ENCODE measurements around the gene TCEAL9. TPM values are rescaled to one million over a fixed set of nuclear protein-coding genes. Genes with fewer than 3 reads are reported as not detected.

The TCEAL9 gene
- total and polyA plus RNA-seq, 2 donors from 2014 or later, result 40.8 to 141 TPM

DNA sequence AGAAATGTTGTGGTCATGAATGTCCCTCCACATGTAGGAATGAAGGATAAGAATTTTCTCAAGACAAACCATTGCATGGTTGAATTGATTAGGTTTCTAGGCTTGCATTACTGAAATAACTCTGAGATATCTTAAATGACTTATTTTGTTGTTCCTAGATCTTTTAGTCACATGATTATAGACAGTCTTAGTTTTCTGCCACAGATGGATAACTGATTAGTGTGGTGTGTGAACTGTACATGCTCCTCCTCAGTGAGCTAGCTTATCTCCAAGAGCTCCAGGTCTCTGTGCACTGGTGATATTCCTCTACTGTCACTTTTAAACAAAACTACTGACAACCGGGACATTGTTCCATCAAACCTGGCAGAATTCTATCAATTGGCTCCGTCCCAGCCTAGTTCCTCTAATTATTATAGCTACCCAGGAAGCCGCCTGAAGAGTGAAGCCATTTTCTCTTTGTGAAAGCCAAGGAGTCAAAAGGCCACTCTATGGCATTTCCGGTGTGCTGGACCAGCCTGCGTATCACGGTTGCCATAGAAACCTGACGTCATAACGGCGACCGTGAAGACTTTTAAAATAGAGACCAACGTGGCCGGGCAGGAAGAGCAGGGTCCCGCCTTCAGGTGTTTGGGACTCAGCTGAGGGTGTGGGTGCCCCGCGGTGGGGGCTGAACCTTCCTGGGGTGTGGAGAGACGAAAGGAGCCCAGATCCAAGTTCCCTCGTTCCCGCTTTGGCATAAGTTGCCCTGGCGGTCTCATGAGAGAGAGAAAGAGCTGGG, 48.1 kb downstream of the TCEAL9 start:
- no peak for FAIRE-seq

DNA sequence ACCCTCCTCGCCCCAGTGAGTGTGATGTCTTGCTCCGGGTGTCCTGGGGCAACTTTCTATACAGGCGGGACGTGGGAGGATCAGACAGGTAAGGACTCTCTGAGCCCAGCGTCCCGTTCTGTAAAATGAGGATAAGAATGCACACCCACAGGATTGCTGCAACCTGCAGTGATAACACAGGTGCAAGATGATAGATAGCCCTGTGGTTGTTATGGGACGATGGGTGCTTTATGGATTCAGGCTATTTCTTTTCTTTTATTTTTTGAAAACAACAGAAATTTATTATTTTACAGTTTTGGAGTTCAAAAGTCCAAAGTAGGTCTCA, 48.7 kb downstream of the TCEAL9 start:
- Histone ChIP-seq H3K27me3 (ENCODE audit: control insufficient read depth, insufficient read depth, low read length) (no peaks in the 10 kb centered on the region), H3K4me3 (ENCODE audit: low read length in 3 of 3) (peak overlapping the region; percentile 65 to 71 (median 67)), H3K9ac (ENCODE audit: low read length in 3 of 3) (peak overlapping the region; percentile 43 to 65 (median 46)), H3K9me3 (ENCODE audit: control insufficient read depth in 2 of 3, insufficient read depth in 1 of 3, low read length in 3 of 3) (no peaks in the 10 kb centered on the region), H3K4me1 (ENCODE audit: control insufficient read depth in 2 of 3, insufficient read depth in 2 of 3, low read depth in 1 of 3, low read length in 3 of 3) (peaks cover 0 to 2% (median 0%) of the 10 kb centered on the region in 3 donors), H3K36me3 (ENCODE audit: control insufficient read depth in 2 of 3, insufficient read depth in 3 of 3, low read length in 3 of 3) (no peaks in the 10 kb centered on the region), H3K27ac (ENCODE audit: low read depth in 2 of 2, low read length in 2 of 2) (peak overlapping the region; percentile 51 to 53)
- DNase-seq (no peak), FAIRE-seq (no peak)
- TF ChIP-seq, protein P1, sequence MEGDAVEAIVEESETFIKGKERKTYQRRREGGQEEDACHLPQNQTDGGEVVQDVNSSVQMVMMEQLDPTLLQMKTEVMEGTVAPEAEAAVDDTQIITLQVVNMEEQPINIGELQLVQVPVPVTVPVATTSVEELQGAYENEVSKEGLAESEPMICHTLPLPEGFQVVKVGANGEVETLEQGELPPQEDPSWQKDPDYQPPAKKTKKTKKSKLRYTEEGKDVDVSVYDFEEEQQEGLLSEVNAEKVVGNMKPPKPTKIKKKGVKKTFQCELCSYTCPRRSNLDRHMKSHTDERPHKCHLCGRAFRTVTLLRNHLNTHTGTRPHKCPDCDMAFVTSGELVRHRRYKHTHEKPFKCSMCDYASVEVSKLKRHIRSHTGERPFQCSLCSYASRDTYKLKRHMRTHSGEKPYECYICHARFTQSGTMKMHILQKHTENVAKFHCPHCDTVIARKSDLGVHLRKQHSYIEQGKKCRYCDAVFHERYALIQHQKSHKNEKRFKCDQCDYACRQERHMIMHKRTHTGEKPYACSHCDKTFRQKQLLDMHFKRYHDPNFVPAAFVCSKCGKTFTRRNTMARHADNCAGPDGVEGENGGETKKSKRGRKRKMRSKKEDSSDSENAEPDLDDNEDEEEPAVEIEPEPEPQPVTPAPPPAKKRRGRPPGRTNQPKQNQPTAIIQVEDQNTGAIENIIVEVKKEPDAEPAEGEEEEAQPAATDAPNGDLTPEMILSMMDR (IDR thresholded peaks at IDR 0.05; ENCODE audit: borderline replicate concordance, extremely low read depth, insufficient read depth), result no peak
- intact Hi-C loops (cut with DNase I), result no loop called here

More for the DNA sequence above, 48.1 kb downstream of the TCEAL9 start:
- intact Hi-C loops (cut with DNase I), result no loop called here
- TF ChIP-seq, protein P1 (IDR thresholded peaks at IDR 0.05; ENCODE audit: borderline replicate concordance, extremely low read depth, insufficient read depth), result no peak
- no peaks in the 10 kb centered on the region for H3K36me3 ChIP-seq (ENCODE audit: control insufficient read depth in 2 of 3, insufficient read depth in 3 of 3, low read length in 3 of 3)
- peak; percentile 80 to 94 (median 87) for DNase-seq
- H3K9me3 ChIP-seq (ENCODE audit: control insufficient read depth in 2 of 3, insufficient read depth in 1 of 3, low read length in 3 of 3), result no peaks in the 10 kb centered on the region
- peak overlapping the region; percentile 43 to 65 (median 46) for H3K9ac ChIP-seq (ENCODE audit: low read length in 3 of 3)
- H3K4me3 ChIP-seq (ENCODE audit: low read length in 3 of 3), result peak overlapping the region; percentile 65 to 71 (median 67)
- peaks cover 0 to 2% (median 0%) of the 10 kb centered on the region in 3 donors for H3K4me1 ChIP-seq (ENCODE audit: control insufficient read depth in 2 of 3, insufficient read depth in 2 of 3, low read depth in 1 of 3, low read length in 3 of 3)
- H3K27me3 ChIP-seq (ENCODE audit: control insufficient read depth, insufficient read depth, low read length), result no peaks in the 10 kb centered on the region
- peak overlapping the region; percentile 51 to 53 for H3K27ac ChIP-seq (ENCODE audit: low read depth in 2 of 2, low read length in 2 of 2)

DNA sequence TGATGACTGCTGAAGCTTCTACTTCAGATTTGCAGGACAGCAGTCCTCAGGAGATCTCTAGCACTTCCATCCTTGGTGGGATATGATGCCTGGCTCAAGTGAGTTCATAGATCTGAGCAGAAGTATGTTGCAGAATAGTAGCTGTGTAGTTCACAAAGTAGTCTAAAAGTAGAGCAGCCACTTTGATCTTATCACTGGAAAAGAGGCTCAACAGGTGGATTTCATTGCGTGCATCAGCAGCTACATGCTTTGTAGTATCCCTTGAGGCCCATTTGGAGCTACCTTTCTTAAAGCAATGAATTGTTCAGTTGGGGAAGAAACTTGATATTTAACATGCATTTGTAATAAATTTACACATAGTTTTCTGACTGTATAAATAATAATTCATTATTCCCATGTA, 50.0 kb downstream of the TCEAL9 start:
- Histone ChIP-seq H3K36me3 (ENCODE audit: control insufficient read depth in 2 of 3, insufficient read depth in 3 of 3, low read length in 3 of 3) (no peaks in the 10 kb centered on the region), H3K9ac (ENCODE audit: low read length in 3 of 3) (no peak overlapping the region), H3K27ac (ENCODE audit: low read depth in 2 of 2, low read length in 2 of 2) (no peak overlapping the region), H3K27me3 (ENCODE audit: control insufficient read depth, insufficient read depth, low read length) (no peaks in the 10 kb centered on the region), H3K9me3 (ENCODE audit: control insufficient read depth in 2 of 3, insufficient read depth in 1 of 3, low read length in 3 of 3) (no peaks in the 10 kb centered on the region), H3K4me1 (ENCODE audit: control insufficient read depth in 2 of 3, insufficient read depth in 2 of 3, low read depth in 1 of 3, low read length in 3 of 3) (peaks cover 0 to 2% (median 0%) of the 10 kb centered on the region in 3 donors), H3K4me3 (ENCODE audit: low read length in 3 of 3) (no peak overlapping the region)
- DNase-seq (no peak), FAIRE-seq (no peak)
- intact Hi-C loops (cut with DNase I), result no loop called here
- TF ChIP-seq, protein P1 (IDR thresholded peaks at IDR 0.05; ENCODE audit: borderline replicate concordance, extremely low read depth, insufficient read depth), result no peak

Measured in kidney (tissue), 14 donors.